Endothelial cell of umbilical vein (primary cell): ENCODE measurements around the gene PTPRQ.
"Not testable (repeated sequence)": the region's sequence is repeated elsewhere in the genome, so short reads cannot be mapped to it uniquely, and the experiment has no call there.

Source experiments
- CTCF ChIP-seq, 2 donors: IDR thresholded peaks; 1 replicate in 1 of 2; 2 replicates in 1 of 2; pipeline ENCODE4 v1.5.1; 2011; ENCODE audit warnings: low read length in 2 of 2, mild to moderate bottlenecking in 2 of 2, moderate library complexity in 2 of 2, control low read depth in 1 of 2, inconsistent platforms in 1 of 2, low read depth in 1 of 2; ENCODE audit not compliant: insufficient read depth in 1 of 2; ENCODE audit errors: extremely low read depth in 1 of 2
- EZH2 ChIP-seq: IDR thresholded peaks from 2 replicates; pipeline ENCODE4 v1.6.1; 2012; ENCODE audit warnings: borderline replicate concordance, low read depth, mild to moderate bottlenecking, moderate library complexity, low read length, inconsistent platforms; ENCODE audit not compliant: severe bottlenecking
- FOS ChIP-seq: IDR thresholded peaks from 2 replicates; pipeline ENCODE4 v1.6.1; 2011; ENCODE audit warnings: mild to moderate bottlenecking, low read length, moderate library complexity, borderline replicate concordance; ENCODE audit not compliant: insufficient read depth
- JUN ChIP-seq: IDR thresholded peaks from 2 replicates; pipeline ENCODE4 v1.6.1; 2011; ENCODE audit warnings: borderline replicate concordance, low read depth; ENCODE audit not compliant: insufficient read length, insufficient read depth
- MAX ChIP-seq: IDR thresholded peaks from 2 replicates; pipeline ENCODE4 v1.6.1; 2011; ENCODE audit not compliant: insufficient read depth, insufficient read length
- MYC ChIP-seq: IDR thresholded peaks from one replicate; pipeline ENCODE4 v1.6.1; 2011; ENCODE audit warnings: mild to moderate bottlenecking, low read depth, low read length
- POLR2A ChIP-seq: IDR thresholded peaks from 2 replicates; pipeline ENCODE4 v1.6.1; 2012; ENCODE audit warnings: low read depth, mild to moderate bottlenecking, control low read depth, low read length
- POLR2AphosphoS5 ChIP-seq: IDR thresholded peaks from 2 replicates; pipeline ENCODE4 v1.6.1; 2012; ENCODE audit warnings: low read depth, mild to moderate bottlenecking, control low read depth, low read length, moderate library complexity; ENCODE audit not compliant: insufficient read depth

- TF ChIP-seq MYC; POLR2A; POLR2AphosphoS5; CTCF (IDR thresholded peaks at IDR 0.05; ENCODE audit: extremely low read depth in 1 of 2, insufficient read depth in 1 of 2, low read depth in 1 of 2, low read length in 2 of 2); JUN; EZH2; FOS; MAX: not testable (repeated sequence)
These were observed 33.6 kb downstream of the PTPRQ start for GRCh38 chr12:80477521-80478145.
